Activated T-cell treated with anti-CD3 and anti-CD28 coated beads, Interleukin-2, amount 50 U/mL, for 72 hours (primary cell): ENCODE measurements around the gene VWA3B. TPM values are rescaled to one million over a fixed set of nuclear protein-coding genes. Genes with fewer than 3 reads are reported as not detected.

Source experiments
- ATAC-seq, 2 donors: fragments of 150-1000 bp; cut with Tn5 transposase; replicated peaks in 1 of 2; 2 replicates each; pipeline ENCODE4 v1.10.0; 2021; ENCODE audit warnings: moderate library complexity in 2 of 2, mild to moderate bottlenecking in 1 of 2
- DNase-seq, 2 donors: peaks; one replicate each; pipeline ENCODE4 v3.0.0; 2021 to 2022; ENCODE audit warnings: mixed read lengths in 1 of 2
- H3K27ac Mint-ChIP-seq: one replicate; pipeline ENCODE4 v1.8.0; 2022; ENCODE audit warnings: mild to moderate bottlenecking, moderate library complexity, mixed read lengths
- H3K27me3 Mint-ChIP-seq: one replicate; pipeline ENCODE4 v1.8.0; 2022; ENCODE audit warnings: low read depth, mixed read lengths
- H3K36me3 Mint-ChIP-seq, 2 donors: one replicate each; pipeline ENCODE4 v1.8.0; 2022; ENCODE audit warnings: mixed read lengths in 2 of 2, mild to moderate bottlenecking in 1 of 2; ENCODE audit not compliant: insufficient read depth in 2 of 2
- H3K4me1 Mint-ChIP-seq: one replicate; pipeline ENCODE4 v1.8.0; 2022; ENCODE audit warnings: low read depth, mixed read lengths
- H3K4me3 Mint-ChIP-seq, 2 donors: one replicate each; pipeline ENCODE4 v1.8.0; 2022; ENCODE audit warnings: mild to moderate bottlenecking in 2 of 2, mixed read lengths in 2 of 2, moderate library complexity in 2 of 2
- H3K9me3 Mint-ChIP-seq, 2 donors: one replicate each; pipeline ENCODE4 v1.8.0; 2022; ENCODE audit warnings: mixed read lengths in 2 of 2
- total RNA-seq, 2 donors: library from RNA; stranded (reverse); gene quantifications; one replicate each; pipeline ENCODE4 v1.2.3, GENCODE V29; 2022

VWA3B gene
- total RNA-seq, 2 donors from 2014 or later: 0.19 to 0.21 TPM

GRCh38 chr2:98212092-98213000 lies 125.4 kb downstream of the VWA3B start:
- Mint-ChIP-seq H3K27ac (no peak overlapping the region), H3K27me3 (peaks cover 47% of the 10 kb centered on the region), H3K36me3 (no peaks in the 10 kb centered on the region), H3K9me3 (no peaks in the 10 kb centered on the region), H3K4me1 (no peaks in the 10 kb centered on the region), H3K4me3 (no peak overlapping the region)
- ATAC-seq: no peak
- DNase-seq: no peak

DNA sequence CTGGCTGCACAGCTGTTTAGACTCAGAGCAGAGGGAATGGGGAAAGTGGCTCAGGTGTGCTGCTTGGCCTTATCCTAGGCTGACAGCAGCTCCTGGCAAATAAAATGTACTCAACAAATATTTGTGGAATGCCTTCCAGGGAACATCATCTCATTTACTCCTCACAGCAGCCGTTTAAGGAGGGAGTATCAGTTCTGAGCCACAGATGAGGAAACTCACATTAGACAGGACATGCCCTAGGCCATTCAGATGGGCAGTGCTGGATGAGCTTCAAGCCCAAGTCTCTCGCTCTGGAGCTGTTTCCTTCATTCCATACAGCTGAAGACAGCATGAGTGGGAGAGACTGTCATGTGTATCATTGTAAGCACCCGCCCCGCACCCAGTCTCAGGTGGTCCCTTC lies 129.6 kb downstream of the VWA3B start:
- Mint-ChIP-seq H3K36me3 (peaks cover 3 to 4% of the 10 kb centered on the region in 2 donors), H3K9me3 (peaks cover 3 to 7% of the 10 kb centered on the region in 2 donors), H3K27me3 (peaks cover 44% of the 10 kb centered on the region), H3K4me1 (no peaks in the 10 kb centered on the region), H3K27ac (no peak overlapping the region), H3K4me3 (no peak overlapping the region)
- no peak for DNase-seq
- no peak for ATAC-seq

DNA sequence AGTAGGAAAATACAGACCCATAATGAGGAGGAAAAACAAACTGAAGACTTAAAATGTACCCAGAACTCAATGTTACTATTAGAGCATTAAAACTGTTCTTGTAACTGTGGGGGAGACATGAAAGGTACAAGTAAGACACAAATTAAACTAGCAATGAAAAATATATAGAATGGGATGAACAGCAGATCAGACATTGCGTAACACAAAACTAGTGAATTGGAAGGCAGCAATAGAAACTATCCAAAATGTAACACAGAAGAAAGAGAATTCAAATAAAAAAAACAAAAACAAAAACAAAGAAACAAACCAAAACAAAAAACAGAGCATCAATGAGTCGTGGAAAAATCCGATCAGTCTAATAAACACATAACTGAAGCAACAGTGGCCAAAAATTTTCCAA lies 132.2 kb downstream of the VWA3B start:
- H3K36me3 Mint-ChIP-seq: peaks cover 3 to 4% of the 10 kb centered on the region in 2 donors
- no peak for DNase-seq
- peaks cover 41% of the 10 kb centered on the region for H3K27me3 Mint-ChIP-seq

DNA sequence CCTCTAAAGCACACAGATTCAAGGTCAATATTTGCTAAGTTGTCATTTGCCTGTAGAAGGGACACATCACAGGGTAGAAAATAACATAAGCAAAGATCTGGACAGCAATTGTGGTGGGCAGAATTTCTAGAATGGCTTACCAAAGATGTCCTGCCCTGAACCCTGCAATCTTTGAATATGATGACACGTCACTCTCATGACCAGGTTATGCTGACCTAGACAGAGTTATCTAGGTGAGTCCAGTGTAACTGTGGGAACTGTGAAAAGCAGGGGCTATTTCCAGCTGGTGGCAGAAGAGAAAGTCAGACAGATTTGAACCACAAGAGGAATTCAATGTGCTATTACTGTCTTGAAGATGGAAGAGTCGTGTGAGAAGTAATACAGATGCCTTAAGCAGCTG lies 147.0 kb downstream of the VWA3B start:
- ATAC-seq (no peak), DNase-seq (no peak)
- peaks cover 35% of the 10 kb centered on the region for H3K27me3 Mint-ChIP-seq
- no peaks in the 10 kb centered on the region for H3K4me1 Mint-ChIP-seq
- H3K4me3 Mint-ChIP-seq: no peak overlapping the region
- no peak overlapping the region for H3K27ac Mint-ChIP-seq
- no peaks in the 10 kb centered on the region for H3K36me3 Mint-ChIP-seq
- no peaks in the 10 kb centered on the region for H3K9me3 Mint-ChIP-seq

More for the DNA sequence above, 132.2 kb downstream of the VWA3B start:
- H3K9me3 Mint-ChIP-seq: peaks cover 3 to 7% of the 10 kb centered on the region in 2 donors
- no peak overlapping the region for H3K4me3 Mint-ChIP-seq
- ATAC-seq: no peak
- H3K27ac Mint-ChIP-seq: no peak overlapping the region
- H3K4me1 Mint-ChIP-seq: no peaks in the 10 kb centered on the region

DNA sequence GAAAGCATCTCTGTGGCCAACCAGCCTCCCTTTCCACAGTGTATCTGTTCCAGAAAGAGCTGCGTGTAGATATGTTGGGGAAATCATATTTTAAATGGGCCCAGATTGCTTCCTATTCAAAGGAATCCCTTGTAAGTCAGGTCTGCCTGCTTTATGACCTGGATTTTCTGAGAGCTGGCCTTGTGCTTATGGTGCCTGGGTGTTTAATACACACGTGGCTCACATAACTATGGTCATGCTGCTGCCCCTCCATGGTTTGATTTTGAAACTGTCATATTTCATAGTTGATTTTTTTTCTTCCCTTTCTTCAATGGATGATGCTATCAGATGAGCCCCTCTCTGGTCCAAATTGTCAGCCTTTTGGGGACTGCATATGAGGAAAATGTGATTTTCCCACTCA lies 147.8 kb downstream of the VWA3B start:
- H3K36me3 Mint-ChIP-seq: no peaks in the 10 kb centered on the region
- no peak for DNase-seq
- H3K9me3 Mint-ChIP-seq: no peaks in the 10 kb centered on the region
- H3K27me3 Mint-ChIP-seq: peaks cover 35% of the 10 kb centered on the region
- no peak overlapping the region for H3K4me3 Mint-ChIP-seq
- H3K4me1 Mint-ChIP-seq: no peaks in the 10 kb centered on the region
- H3K27ac Mint-ChIP-seq: no peak overlapping the region
- no peak for ATAC-seq

DNA sequence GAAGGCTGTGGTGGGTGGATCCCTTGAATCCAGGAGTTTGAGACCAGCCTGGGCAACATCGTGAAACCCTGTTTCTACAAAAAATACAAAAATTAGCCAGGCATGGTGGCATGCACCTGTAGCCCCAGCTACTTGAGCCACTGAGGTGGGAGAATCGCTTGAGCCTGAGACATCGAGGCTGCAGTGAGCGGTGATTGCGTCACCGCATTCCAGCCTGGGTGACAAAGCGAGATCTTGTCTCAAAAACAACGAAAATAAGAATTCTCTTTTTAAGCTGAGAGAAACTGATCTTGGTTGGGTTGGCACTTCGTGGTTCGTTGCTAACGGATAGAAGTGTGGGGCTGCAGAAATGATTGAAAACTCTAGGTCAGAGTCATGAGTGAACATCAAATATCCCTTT lies 150.0 kb downstream of the VWA3B start:
- Mint-ChIP-seq H3K27ac (no peak overlapping the region), H3K36me3 (no peaks in the 10 kb centered on the region), H3K9me3 (no peaks in the 10 kb centered on the region), H3K27me3 (peaks cover 45% of the 10 kb centered on the region), H3K4me3 (no peak overlapping the region), H3K4me1 (no peaks in the 10 kb centered on the region)
- no peak for ATAC-seq
- no peak for DNase-seq

- ATAC-seq: no peak
- Mint-ChIP-seq H3K27ac (no peak overlapping the region), H3K4me1 (no peaks in the 10 kb centered on the region), H3K9me3 (no peaks in the 10 kb centered on the region), H3K36me3 (no peaks in the 10 kb centered on the region), H3K4me3 (no peak overlapping the region), H3K27me3 (peaks cover 57% of the 10 kb centered on the region)
- no peak for DNase-seq
Measured at GRCh38 chr2:98240786-98241398, 153.9 kb downstream of the VWA3B start.

DNA sequence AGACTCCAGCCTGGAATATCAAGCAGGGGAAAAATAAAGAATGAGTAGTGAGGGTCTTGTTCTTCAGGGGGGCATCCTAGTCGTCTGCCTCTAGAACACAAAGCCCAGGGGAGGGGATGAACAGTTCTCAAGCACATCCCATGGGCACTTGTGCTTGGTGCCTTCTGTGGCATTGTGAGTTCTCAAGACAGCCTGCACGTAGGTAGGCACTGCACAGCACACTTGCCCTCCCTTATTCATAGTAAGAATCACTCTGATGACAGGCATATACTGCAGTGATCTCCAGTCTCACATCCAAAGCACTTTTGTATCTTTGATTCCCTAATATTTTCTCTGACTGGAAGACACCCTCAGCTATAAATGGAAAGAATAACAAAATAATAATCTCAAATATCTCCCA lies 154.6 kb downstream of the VWA3B start:
- DNase-seq (no peak), ATAC-seq (no peak)
- H3K9me3 Mint-ChIP-seq: no peaks in the 10 kb centered on the region
- H3K4me3 Mint-ChIP-seq: no peak overlapping the region
- H3K36me3 Mint-ChIP-seq: no peaks in the 10 kb centered on the region
- H3K27me3 Mint-ChIP-seq: peaks cover 54% of the 10 kb centered on the region
- H3K27ac Mint-ChIP-seq: no peak overlapping the region
- H3K4me1 Mint-ChIP-seq: no peaks in the 10 kb centered on the region

DNA sequence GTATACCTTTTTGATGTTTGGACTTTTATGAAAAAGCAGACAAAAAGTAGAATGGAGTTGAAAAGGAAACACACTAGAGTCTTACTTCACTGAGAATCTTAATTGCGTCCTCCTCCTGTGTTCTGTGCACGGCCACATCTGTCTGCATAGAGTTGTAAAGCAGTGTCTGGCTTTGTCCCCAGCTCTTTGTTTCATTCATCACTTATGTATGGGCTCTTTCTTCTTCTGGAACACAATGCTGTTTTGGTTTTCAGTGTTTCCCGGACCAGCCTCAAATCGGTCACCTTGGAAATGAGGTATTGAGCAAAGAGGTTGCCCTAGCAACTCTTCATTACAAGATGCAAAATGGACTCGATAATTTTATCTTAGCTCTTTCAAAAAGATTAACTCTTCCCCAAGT lies 155.0 kb downstream of the VWA3B start:
- DNase-seq: no peak
- Mint-ChIP-seq H3K4me1 (no peaks in the 10 kb centered on the region), H3K9me3 (no peaks in the 10 kb centered on the region), H3K36me3 (no peaks in the 10 kb centered on the region), H3K27ac (no peak overlapping the region), H3K4me3 (no peak overlapping the region), H3K27me3 (peaks cover 51% of the 10 kb centered on the region)
- no peak for ATAC-seq

GRCh38 chr2:98245491-98245890 lies 158.5 kb downstream of the VWA3B start:
- DNase-seq: no peak
- no peak overlapping the region for H3K27ac Mint-ChIP-seq
- peaks cover 2 to 6% of the 10 kb centered on the region in 2 donors for H3K36me3 Mint-ChIP-seq
- no peaks in the 10 kb centered on the region for H3K4me1 Mint-ChIP-seq
- H3K27me3 Mint-ChIP-seq: peaks cover 31% of the 10 kb centered on the region
- H3K4me3 Mint-ChIP-seq: no peak overlapping the region
- peaks cover 6 to 7% of the 10 kb centered on the region in 2 donors for H3K9me3 Mint-ChIP-seq
- ATAC-seq: no peak

DNA sequence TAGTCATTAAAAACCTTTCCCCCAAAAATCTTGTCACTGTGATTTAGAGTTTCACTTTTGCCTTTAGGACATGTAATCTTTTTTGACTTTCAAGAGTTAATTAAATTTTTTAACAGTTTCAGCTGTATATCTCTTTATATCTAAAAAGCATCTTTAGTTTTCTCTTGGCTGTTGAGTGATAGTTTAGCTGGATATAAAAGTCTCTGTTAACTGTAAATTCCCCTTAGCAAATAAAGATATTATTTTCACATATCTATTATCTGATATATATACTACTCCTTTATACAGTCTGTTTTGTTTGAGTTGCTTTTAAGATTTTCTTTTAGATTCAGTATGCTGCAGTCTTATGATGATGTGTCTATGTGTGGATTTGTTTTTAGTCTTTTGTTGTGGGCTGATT lies 160.4 kb downstream of the VWA3B start:
- no peak overlapping the region for H3K27ac Mint-ChIP-seq
- DNase-seq: no peak
- no peak for ATAC-seq
- peaks cover 14% of the 10 kb centered on the region for H3K27me3 Mint-ChIP-seq
- H3K4me3 Mint-ChIP-seq: no peak overlapping the region
- H3K4me1 Mint-ChIP-seq: no peaks in the 10 kb centered on the region
- H3K36me3 Mint-ChIP-seq: peaks cover 2 to 6% of the 10 kb centered on the region in 2 donors
- peaks cover 6 to 7% of the 10 kb centered on the region in 2 donors for H3K9me3 Mint-ChIP-seq

GRCh38 chr2:98252038-98252773 lies 165.2 kb downstream of the VWA3B start:
- Mint-ChIP-seq H3K9me3 (peaks cover 6% of the 10 kb centered on the region in 2 donors), H3K4me1 (no peaks in the 10 kb centered on the region), H3K36me3 (peaks cover 2 to 6% of the 10 kb centered on the region in 2 donors), H3K27ac (no peak overlapping the region), H3K27me3 (peaks cover 10% of the 10 kb centered on the region), H3K4me3 (no peak overlapping the region)
- DNase-seq (no peak), ATAC-seq (no peak)

GRCh38 chr2:98253461-98254070 lies 166.6 kb downstream of the VWA3B start:
- Mint-ChIP-seq H3K9me3 (peaks cover under 1 to 3% of the 10 kb centered on the region in 2 donors), H3K36me3 (peaks cover 0 to 3% of the 10 kb centered on the region in 2 donors), H3K27me3 (peaks cover 17% of the 10 kb centered on the region), H3K4me1 (no peaks in the 10 kb centered on the region), H3K4me3 (no peak overlapping the region), H3K27ac (no peak overlapping the region)
- no peak for DNase-seq
- no peak for ATAC-seq
